ENCODE data around the gene PEX14.
A peak's percentile ranks its signal among the peaks of the same experiment; 100 is the strongest.
"Not testable (repeated sequence)": the region's sequence is repeated elsewhere in the genome, so short reads cannot be mapped to it uniquely, and the experiment has no call there.

PEX14 gene

GRCh38 chr1:10474613-10475507 lies at the start of gene PEX14:
TSS of gene PEX14 (plus strand) at chr1:10474950. CDS start at chr1:10474967, 17 bp downstream.
- Histone ChIP-seq H3K4me3 (ENCODE audit: low read length in 2 of 2) (peak within 1 kb of the TSS; percentile 85 to 90), H3K9ac (ENCODE audit: low read depth in 1 of 2, low read length in 2 of 2) (peak within 1 kb of the TSS; percentile 72 to 80), H3K27ac (ENCODE audit: low read depth in 2 of 2, low read length in 2 of 2) (peak within 1 kb of the TSS; percentile 70 to 71), H3K4me1 (ENCODE audit: control insufficient read depth in 2 of 2, insufficient read depth in 2 of 2, low read length in 2 of 2) (peaks cover 20 to 24% of the 10 kb centered on the region in 2 donors), H3K9me3 (ENCODE audit: control insufficient read depth in 2 of 2, low read length in 2 of 2) (no peaks in the 10 kb centered on the region), H3K36me3 (ENCODE audit: control insufficient read depth in 2 of 2, insufficient read depth in 2 of 2, low read length in 2 of 2) (peaks cover 0 to 2% of the 10 kb centered on the region in 2 donors), H3K27me3 (ENCODE audit: control insufficient read depth in 2 of 2, insufficient read depth in 2 of 2, low read length in 2 of 2) (no peaks in the 10 kb centered on the region)

- H3K27me3 ChIP-seq (ENCODE audit: control insufficient read depth in 2 of 2, insufficient read depth in 2 of 2, low read length in 2 of 2); H3K9me3 ChIP-seq (ENCODE audit: control insufficient read depth in 2 of 2, low read length in 2 of 2); H3K4me3 ChIP-seq (ENCODE audit: low read length in 2 of 2); H3K9ac ChIP-seq (ENCODE audit: low read depth in 1 of 2, low read length in 2 of 2); H3K4me1 ChIP-seq (ENCODE audit: control insufficient read depth in 2 of 2, insufficient read depth in 2 of 2, low read length in 2 of 2); H3K36me3 ChIP-seq (ENCODE audit: control insufficient read depth in 2 of 2, insufficient read depth in 2 of 2, low read length in 2 of 2); H3K27ac ChIP-seq (ENCODE audit: low read depth in 2 of 2, low read length in 2 of 2): not testable (repeated sequence)
Measured at GRCh38 chr1:10425826-10426534, 48.8 kb upstream of the PEX14 start.

- H3K4me3 ChIP-seq (ENCODE audit: low read length in 2 of 2); H3K27me3 ChIP-seq (ENCODE audit: control insufficient read depth in 2 of 2, insufficient read depth in 2 of 2, low read length in 2 of 2); H3K27ac ChIP-seq (ENCODE audit: low read depth in 2 of 2, low read length in 2 of 2); H3K9me3 ChIP-seq (ENCODE audit: control insufficient read depth in 2 of 2, low read length in 2 of 2); H3K36me3 ChIP-seq (ENCODE audit: control insufficient read depth in 2 of 2, insufficient read depth in 2 of 2, low read length in 2 of 2); H3K9ac ChIP-seq (ENCODE audit: low read depth in 1 of 2, low read length in 2 of 2): not testable (repeated sequence)
- peaks cover 13 to 14% of the 10 kb centered on the region in 2 donors for H3K4me1 ChIP-seq (ENCODE audit: control insufficient read depth in 2 of 2, insufficient read depth in 2 of 2, low read length in 2 of 2)
Measured at GRCh38 chr1:10426535-10426848, 48.3 kb upstream of the PEX14 start.

- Histone ChIP-seq H3K9me3 (ENCODE audit: control insufficient read depth in 2 of 2, low read length in 2 of 2) (no peaks in the 10 kb centered on the region), H3K4me3 (ENCODE audit: low read length in 2 of 2) (no peak overlapping the region), H3K27me3 (ENCODE audit: control insufficient read depth in 2 of 2, insufficient read depth in 2 of 2, low read length in 2 of 2) (no peaks in the 10 kb centered on the region), H3K36me3 (ENCODE audit: control insufficient read depth in 2 of 2, insufficient read depth in 2 of 2, low read length in 2 of 2) (no peaks in the 10 kb centered on the region), H3K27ac (ENCODE audit: low read depth in 2 of 2, low read length in 2 of 2) (no peak overlapping the region), H3K4me1 (ENCODE audit: control insufficient read depth in 2 of 2, insufficient read depth in 2 of 2, low read length in 2 of 2) (peaks cover 13 to 16% of the 10 kb centered on the region in 2 donors), H3K9ac (ENCODE audit: low read depth in 1 of 2, low read length in 2 of 2) (no peak overlapping the region)
Measured at GRCh38 chr1:10428984-10429383, 45.8 kb upstream of the PEX14 start.

- no peaks in the 10 kb centered on the region for H3K27me3 ChIP-seq (ENCODE audit: control insufficient read depth in 2 of 2, insufficient read depth in 2 of 2, low read length in 2 of 2)
- H3K36me3 ChIP-seq (ENCODE audit: control insufficient read depth in 2 of 2, insufficient read depth in 2 of 2, low read length in 2 of 2) = no peaks in the 10 kb centered on the region
- no peaks in the 10 kb centered on the region for H3K9me3 ChIP-seq (ENCODE audit: control insufficient read depth in 2 of 2, low read length in 2 of 2)
- H3K9ac ChIP-seq (ENCODE audit: low read depth in 1 of 2, low read length in 2 of 2) = peak overlapping the region; percentile 70 to 89
- peak overlapping the region; percentile 93 to 97 for H3K4me3 ChIP-seq (ENCODE audit: low read length in 2 of 2)
- peaks cover 13 to 16% of the 10 kb centered on the region in 2 donors for H3K4me1 ChIP-seq (ENCODE audit: control insufficient read depth in 2 of 2, insufficient read depth in 2 of 2, low read length in 2 of 2)
- H3K27ac ChIP-seq (ENCODE audit: low read depth in 2 of 2, low read length in 2 of 2) = peak overlapping the region in 1 of 2 donors; percentile 56
Measured at GRCh38 chr1:10429868-10430215, 44.9 kb upstream of the PEX14 start.

- Histone ChIP-seq H3K36me3 (ENCODE audit: control insufficient read depth in 2 of 2, insufficient read depth in 2 of 2, low read length in 2 of 2) (no peaks in the 10 kb centered on the region), H3K9me3 (ENCODE audit: control insufficient read depth in 2 of 2, low read length in 2 of 2) (no peaks in the 10 kb centered on the region), H3K9ac (ENCODE audit: low read depth in 1 of 2, low read length in 2 of 2) (peak within 1 kb of the TSS; percentile 89 to 91), H3K4me3 (ENCODE audit: low read length in 2 of 2) (peak within 1 kb of the TSS; percentile 93 to 97), H3K4me1 (ENCODE audit: control insufficient read depth in 2 of 2, insufficient read depth in 2 of 2, low read length in 2 of 2) (peaks cover 13 to 16% of the 10 kb centered on the region in 2 donors), H3K27me3 (ENCODE audit: control insufficient read depth in 2 of 2, insufficient read depth in 2 of 2, low read length in 2 of 2) (no peaks in the 10 kb centered on the region), H3K27ac (ENCODE audit: low read depth in 2 of 2, low read length in 2 of 2) (peak within 1 kb of the TSS; percentile 49 to 56)
Measured at GRCh38 chr1:10430216-10431069, 44.3 kb upstream of the PEX14 start, which contains the start of gene CENPS. TSS of gene CENPS (plus strand) at chr1:10430433. CDS start at chr1:10430518, 85 bp downstream.

- H3K9me3 ChIP-seq (ENCODE audit: control insufficient read depth in 2 of 2, low read length in 2 of 2) = no peaks in the 10 kb centered on the region
- no peaks in the 10 kb centered on the region for H3K36me3 ChIP-seq (ENCODE audit: control insufficient read depth in 2 of 2, insufficient read depth in 2 of 2, low read length in 2 of 2)
- H3K27ac ChIP-seq (ENCODE audit: low read depth in 2 of 2, low read length in 2 of 2) = peak overlapping the region in 1 of 2 donors; percentile 56
- peaks cover 13 to 16% of the 10 kb centered on the region in 2 donors for H3K4me1 ChIP-seq (ENCODE audit: control insufficient read depth in 2 of 2, insufficient read depth in 2 of 2, low read length in 2 of 2)
- peak overlapping the region; percentile 89 to 91 for H3K9ac ChIP-seq (ENCODE audit: low read depth in 1 of 2, low read length in 2 of 2)
- peak overlapping the region; percentile 93 to 97 for H3K4me3 ChIP-seq (ENCODE audit: low read length in 2 of 2)
- H3K27me3 ChIP-seq (ENCODE audit: control insufficient read depth in 2 of 2, insufficient read depth in 2 of 2, low read length in 2 of 2) = no peaks in the 10 kb centered on the region
Measured at GRCh38 chr1:10431070-10431730, 43.5 kb upstream of the PEX14 start.

GRCh38 chr1:10432910-10433700 lies 41.6 kb upstream of the PEX14 start:
- Histone ChIP-seq H3K4me3 (ENCODE audit: low read length in 2 of 2) (no peak overlapping the region), H3K36me3 (ENCODE audit: control insufficient read depth in 2 of 2, insufficient read depth in 2 of 2, low read length in 2 of 2) (no peaks in the 10 kb centered on the region), H3K4me1 (ENCODE audit: control insufficient read depth in 2 of 2, insufficient read depth in 2 of 2, low read length in 2 of 2) (peaks cover 13 to 14% of the 10 kb centered on the region in 2 donors), H3K27ac (ENCODE audit: low read depth in 2 of 2, low read length in 2 of 2) (no peak overlapping the region), H3K27me3 (ENCODE audit: control insufficient read depth in 2 of 2, insufficient read depth in 2 of 2, low read length in 2 of 2) (no peaks in the 10 kb centered on the region), H3K9me3 (ENCODE audit: control insufficient read depth in 2 of 2, low read length in 2 of 2) (no peaks in the 10 kb centered on the region), H3K9ac (ENCODE audit: low read depth in 1 of 2, low read length in 2 of 2) (no peak overlapping the region)

- Histone ChIP-seq H3K27me3 (ENCODE audit: control insufficient read depth in 2 of 2, insufficient read depth in 2 of 2, low read length in 2 of 2) (no peaks in the 10 kb centered on the region), H3K36me3 (ENCODE audit: control insufficient read depth in 2 of 2, insufficient read depth in 2 of 2, low read length in 2 of 2) (no peaks in the 10 kb centered on the region), H3K27ac (ENCODE audit: low read depth in 2 of 2, low read length in 2 of 2) (no peak overlapping the region), H3K9ac (ENCODE audit: low read depth in 1 of 2, low read length in 2 of 2) (no peak overlapping the region), H3K4me1 (ENCODE audit: control insufficient read depth in 2 of 2, insufficient read depth in 2 of 2, low read length in 2 of 2) (peaks cover 13 to 14% of the 10 kb centered on the region in 2 donors), H3K9me3 (ENCODE audit: control insufficient read depth in 2 of 2, low read length in 2 of 2) (no peaks in the 10 kb centered on the region), H3K4me3 (ENCODE audit: low read length in 2 of 2) (no peak overlapping the region)
Measured at GRCh38 chr1:10433790-10434189, 41.0 kb upstream of the PEX14 start.
